GM23248 (cell line): ENCODE results near the gene OLIG2.

Experiments used
- EZH2 ChIP-seq: fragments of 200-600 bp; sonication (generic); IDR thresholded peaks from 2 replicates; pipeline ENCODE4 v1.6.1; 2018; ENCODE audit warnings: antibody characterized with exemption, mild to moderate bottlenecking; ENCODE audit not compliant: insufficient read depth, poor library complexity, severe bottlenecking
- EZH2phosphoT487 ChIP-seq: fragments of 200-600 bp; sonication (generic); IDR thresholded peaks from 2 replicates; pipeline ENCODE4 v1.6.1; 2018; ENCODE audit warnings: antibody characterized with exemption, moderate library complexity, mild to moderate bottlenecking, low read depth; ENCODE audit not compliant: insufficient read depth

- TF ChIP-seq EZH2 (no peak), EZH2phosphoT487 (no peak)
Observed at GRCh38 chr21:33014331-33014730, 11.4 kb upstream of the OLIG2 start.
